Measurements from ENCODE around the gene CYP2W1.
"Not testable (repeated sequence)": the region's sequence is repeated elsewhere in the genome, so short reads cannot be mapped to it uniquely, and the experiment has no call there.

Gene CYP2W1

DNA sequence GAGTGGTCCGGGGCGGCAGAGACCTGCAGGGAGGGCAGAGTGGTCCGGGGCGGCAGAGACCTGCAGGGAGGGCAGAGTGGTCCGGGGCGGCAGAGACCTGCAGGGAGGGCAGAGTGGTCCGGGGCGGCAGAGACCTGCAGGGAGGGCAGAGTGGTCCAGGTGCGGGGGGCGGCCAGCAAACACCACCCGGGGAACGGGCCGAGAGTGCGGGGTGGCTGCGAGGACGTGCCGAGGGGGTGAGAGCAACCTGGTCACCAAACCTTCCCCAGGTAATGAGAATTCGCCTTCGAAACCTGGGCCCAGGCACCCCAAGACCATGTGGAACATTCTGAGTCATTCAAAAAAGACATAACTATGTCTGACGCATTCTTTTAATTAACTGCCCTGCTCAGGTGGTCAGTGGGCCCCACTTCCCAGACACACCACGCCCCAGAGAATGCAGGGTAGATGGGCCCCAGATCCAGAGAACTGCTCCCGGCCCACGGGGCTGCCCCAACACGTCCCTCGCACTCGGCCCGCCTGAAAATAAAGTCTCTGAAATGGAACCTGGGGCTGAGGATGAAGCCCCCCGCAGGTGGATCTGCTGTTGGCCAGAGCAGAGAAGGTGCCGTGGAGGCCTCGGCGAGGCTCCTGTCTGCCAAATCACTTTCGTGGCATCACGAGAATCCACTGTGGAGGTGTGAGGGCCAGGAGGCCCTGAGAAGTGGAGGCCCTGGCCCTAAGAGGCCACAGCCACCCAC lies 48.9 kb downstream of the CYP2W1 start:
- no peak for DNase-seq

- no peak for DNase-seq
Measured at GRCh38 chr7:1032536-1033181, 49.7 kb downstream of the CYP2W1 start.

DNA sequence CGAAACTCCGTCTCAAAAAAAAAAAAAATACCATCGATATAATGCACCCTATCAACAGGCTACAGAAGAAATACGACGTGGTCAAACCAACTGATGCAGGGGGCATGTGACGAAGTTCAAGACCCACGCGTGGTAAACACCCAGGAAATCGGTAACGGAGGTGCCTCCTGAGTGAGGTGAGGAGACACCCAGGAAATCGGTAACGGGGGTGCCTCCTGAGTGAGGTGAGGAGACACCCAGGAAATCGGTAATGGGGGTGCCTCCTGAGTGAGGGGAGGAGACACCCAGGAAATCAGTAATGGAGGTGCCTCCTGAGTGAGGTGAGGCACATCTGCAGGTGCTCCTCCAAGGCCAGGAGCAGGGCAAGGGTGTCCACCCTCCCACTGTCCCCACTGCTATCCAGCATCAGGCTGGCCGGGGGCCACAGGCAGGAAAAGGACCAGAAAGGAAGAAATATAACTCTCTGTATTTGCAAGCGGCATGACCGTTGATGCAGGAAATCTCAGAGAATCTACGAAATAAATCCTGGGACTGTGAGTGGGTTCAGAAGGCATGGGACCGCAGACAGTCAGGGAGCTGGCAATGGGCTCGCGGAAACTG lies 50.7 kb downstream of the CYP2W1 start:
- no peak for DNase-seq

- not testable (repeated sequence) for DNase-seq
Measured at GRCh38 chr7:1034769-1035168, 51.8 kb downstream of the CYP2W1 start.

DNA sequence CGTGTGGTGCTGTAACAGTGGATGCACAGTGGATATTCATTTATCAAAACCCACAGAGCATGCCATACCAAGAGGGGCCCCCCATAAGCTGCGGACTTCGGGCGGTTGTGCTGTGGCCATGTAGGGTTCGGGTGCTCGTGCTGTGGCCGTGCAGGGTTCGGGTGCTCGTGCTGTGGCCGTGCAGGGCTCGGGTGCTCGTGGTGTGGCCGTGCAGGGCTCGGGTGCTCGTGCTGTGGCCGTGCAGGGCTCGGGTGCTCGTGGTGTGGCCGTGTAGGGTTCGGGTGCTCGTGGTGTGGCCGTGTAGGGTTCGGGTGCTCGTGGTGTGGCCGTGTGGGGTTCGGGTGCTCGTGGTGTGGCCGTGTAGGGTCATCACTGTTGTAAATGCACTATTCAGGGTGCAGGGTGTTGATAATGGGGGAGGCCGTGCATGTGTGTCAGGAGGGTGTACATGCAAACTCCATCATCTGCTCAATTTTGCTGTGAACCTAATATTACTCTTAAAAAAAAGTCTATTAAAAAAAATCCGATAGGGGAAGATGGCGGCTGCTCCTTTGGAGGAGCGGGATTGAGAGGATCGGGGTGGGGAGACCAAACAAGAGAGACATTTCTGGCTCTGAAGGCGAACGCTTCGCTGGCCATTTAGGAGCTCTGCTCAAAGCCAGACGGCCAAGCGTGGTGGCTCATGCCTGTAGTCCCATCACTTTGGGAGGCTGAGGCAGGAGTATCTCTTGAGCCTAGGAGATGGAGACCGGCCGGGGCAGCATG lies 53.4 kb downstream of the CYP2W1 start:
- DNase-seq: not testable (repeated sequence)
